PFSK-1 (cell line): Measurements from ENCODE around the gene MSLN.

ENCODE experiments used
- POLR2AphosphoS5 ChIP-seq: IDR thresholded peaks from 2 replicates; pipeline ENCODE4 v1.6.1; 2012; ENCODE audit warnings: low read depth, mild to moderate bottlenecking, control low read depth, low read length, moderate library complexity
- SIN3A ChIP-seq: IDR thresholded peaks from 2 replicates; pipeline ENCODE4 v1.6.1; 2012; ENCODE audit warnings: mild to moderate bottlenecking, low read length, moderate library complexity, borderline replicate concordance; ENCODE audit not compliant: insufficient read depth
- TAF1 ChIP-seq: IDR thresholded peaks from 2 replicates; pipeline ENCODE4 v1.6.1; 2012; ENCODE audit warnings: low read length, control low read depth, borderline replicate concordance; ENCODE audit not compliant: insufficient read depth
- TF ChIP-seq, protein P1 (sequence below), 2 experiments: IDR thresholded peaks; 2 replicates each; pipeline versions ENCODE4 v1.6.1 to v1.8.0; 2011 to 2012; ENCODE audit warnings: low read depth in 2 of 2, low read length in 2 of 2, control low read depth in 1 of 2, inconsistent platforms in 1 of 2, mild to moderate bottlenecking in 1 of 2, moderate library complexity in 1 of 2; ENCODE audit not compliant: insufficient read depth in 1 of 2

DNA sequence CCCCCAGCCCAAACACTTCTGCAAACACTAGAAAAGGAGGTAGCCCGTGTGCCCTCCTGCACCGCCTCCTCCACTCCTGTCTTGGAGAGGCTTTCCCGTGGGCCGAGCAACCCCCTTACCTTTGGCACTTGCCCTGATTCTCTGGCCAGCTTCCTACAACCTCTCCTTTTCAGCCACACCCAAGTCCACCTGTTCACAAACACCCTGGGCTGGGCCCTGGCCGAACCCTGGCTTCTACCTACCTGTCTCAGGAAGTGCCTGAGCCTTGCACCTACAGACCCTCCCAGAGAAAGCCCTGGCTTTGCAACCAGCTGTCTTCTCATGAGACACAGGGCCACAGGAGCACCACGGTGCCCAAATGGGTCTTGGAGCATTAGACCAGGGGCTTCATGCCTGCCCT, 41.6 kb upstream of the MSLN start:
- TF ChIP-seq POLR2AphosphoS5 (no peak), SIN3A (no peak), TAF1 (no peak)
- TF ChIP-seq, protein P1, sequence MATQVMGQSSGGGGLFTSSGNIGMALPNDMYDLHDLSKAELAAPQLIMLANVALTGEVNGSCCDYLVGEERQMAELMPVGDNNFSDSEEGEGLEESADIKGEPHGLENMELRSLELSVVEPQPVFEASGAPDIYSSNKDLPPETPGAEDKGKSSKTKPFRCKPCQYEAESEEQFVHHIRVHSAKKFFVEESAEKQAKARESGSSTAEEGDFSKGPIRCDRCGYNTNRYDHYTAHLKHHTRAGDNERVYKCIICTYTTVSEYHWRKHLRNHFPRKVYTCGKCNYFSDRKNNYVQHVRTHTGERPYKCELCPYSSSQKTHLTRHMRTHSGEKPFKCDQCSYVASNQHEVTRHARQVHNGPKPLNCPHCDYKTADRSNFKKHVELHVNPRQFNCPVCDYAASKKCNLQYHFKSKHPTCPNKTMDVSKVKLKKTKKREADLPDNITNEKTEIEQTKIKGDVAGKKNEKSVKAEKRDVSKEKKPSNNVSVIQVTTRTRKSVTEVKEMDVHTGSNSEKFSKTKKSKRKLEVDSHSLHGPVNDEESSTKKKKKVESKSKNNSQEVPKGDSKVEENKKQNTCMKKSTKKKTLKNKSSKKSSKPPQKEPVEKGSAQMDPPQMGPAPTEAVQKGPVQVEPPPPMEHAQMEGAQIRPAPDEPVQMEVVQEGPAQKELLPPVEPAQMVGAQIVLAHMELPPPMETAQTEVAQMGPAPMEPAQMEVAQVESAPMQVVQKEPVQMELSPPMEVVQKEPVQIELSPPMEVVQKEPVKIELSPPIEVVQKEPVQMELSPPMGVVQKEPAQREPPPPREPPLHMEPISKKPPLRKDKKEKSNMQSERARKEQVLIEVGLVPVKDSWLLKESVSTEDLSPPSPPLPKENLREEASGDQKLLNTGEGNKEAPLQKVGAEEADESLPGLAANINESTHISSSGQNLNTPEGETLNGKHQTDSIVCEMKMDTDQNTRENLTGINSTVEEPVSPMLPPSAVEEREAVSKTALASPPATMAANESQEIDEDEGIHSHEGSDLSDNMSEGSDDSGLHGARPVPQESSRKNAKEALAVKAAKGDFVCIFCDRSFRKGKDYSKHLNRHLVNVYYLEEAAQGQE (IDR thresholded peaks at IDR 0.05; ENCODE audit: insufficient read depth in 1 of 2, low read depth in 2 of 2, low read length in 2 of 2): no peak
